ENCODE measurements around the gene IL12B.
"Not testable (repeated sequence)": the region's sequence is repeated elsewhere in the genome, so short reads cannot be mapped to it uniquely, and the experiment has no call there.

Gene IL12B

DNA sequence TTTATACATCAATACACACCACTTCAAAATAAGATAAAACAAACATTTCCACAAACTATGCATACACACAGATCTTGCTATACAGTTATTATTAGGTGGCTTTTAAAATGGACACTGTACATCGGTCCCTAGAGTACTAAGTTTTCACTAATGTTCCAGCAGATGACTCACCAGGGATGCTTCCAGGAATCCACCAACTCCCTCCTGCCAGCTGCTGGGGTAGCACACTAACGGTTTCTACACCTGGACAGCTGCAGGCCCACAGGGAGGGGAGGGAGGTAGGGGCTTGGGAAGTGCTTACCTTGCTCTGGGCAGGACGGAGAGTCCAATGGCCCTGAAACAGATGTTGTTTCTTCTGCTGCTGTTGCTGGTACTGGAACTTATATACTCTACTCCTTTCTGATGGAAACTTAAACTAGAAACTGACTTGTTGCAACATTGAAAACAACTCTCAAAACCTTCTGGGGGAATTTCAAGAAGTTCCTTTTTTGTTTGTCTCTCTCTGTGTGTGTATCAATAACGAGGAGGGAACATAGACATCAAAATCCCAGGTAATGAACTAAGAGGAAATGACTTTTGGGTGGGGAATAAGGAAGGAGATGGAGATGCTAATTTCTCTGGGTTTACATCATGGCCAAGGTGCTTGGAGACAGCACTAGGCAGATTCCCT, at the start of gene IL12B:
Gene IL12B (minus strand): TSS at position 357 of the 670 bp plus-strand sequence. CDS start 3,705 bp downstream, outside the sequence.
- no peak for DNase-seq

DNA sequence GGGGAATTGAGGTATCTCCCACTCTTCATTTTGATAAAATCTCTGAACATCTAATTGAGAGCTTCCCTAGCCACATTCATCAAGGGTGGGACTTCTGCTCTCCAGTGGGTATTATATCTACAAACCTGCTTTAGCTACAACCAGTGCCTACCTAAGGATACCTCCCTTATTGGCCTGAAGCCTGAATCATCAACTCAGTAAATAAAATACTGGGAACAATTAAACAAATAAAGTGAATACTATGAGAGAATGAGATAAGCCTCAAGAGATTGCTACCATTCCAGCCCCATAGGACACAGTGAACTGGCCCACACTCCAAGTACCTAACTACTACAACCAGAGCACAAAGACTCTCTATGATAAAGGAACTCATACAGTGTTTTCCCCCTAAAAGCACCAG, 47.4 kb upstream of the IL12B start:
- no peak for DNase-seq

DNA sequence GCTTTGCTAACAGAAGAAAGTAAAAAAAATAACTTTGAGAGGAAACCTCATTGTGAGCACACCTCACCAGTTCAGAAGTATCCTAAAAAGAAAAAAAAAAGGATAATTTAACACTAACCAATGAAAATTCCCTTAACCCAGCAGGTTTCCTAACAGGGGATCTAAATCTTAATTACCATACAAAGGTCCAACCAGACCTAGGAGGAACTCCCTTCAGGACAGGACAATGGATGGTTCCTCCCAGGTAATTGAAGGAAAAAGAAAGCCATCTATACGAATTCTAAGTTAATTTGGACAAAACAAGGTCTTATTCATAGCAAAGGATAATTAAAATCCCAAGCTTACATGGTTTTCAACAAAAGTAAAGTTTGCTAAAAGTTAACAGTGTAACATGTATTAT, 37.6 kb upstream of the IL12B start:
- DNase-seq, result not testable (repeated sequence)

DNA sequence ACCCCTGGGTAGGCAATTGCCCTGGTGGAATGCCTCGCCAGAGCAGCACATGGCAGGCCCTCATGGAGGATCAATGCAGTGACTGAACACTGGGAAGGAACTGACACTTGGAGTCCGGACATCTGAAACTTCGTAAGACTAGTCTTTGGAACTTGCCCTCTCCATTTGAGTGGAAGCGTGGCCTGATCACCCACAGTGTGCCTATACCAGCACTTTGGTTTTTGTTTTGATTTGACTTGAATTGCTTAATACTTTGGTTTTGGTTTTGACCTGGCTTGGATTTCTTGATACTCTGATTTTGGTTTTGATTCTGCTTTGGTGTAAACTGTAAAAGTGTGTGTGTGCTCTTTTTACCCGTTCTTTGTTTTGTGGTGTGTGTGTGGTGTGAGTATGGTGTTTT, 36.5 kb upstream of the IL12B start:
- not testable (repeated sequence) for DNase-seq

DNA sequence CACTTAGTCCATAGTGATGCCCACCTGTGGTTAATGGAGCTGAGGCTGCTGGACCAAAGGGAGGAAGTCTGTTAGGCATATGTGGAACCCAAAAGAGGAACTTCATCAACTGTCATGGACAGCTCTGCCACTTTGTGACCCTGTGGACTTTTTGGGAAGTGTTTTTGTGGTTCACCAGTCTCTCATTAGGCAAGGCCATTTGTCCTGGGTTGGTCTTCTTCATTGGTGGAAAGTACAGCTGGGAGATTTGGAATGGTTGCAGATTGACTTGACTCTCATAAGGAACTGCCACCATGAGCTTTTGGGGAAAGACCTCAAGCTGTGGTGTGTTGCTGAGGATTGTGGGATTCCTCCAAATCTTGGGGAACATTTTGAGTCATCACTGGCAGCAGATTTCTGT, 31.9 kb upstream of the IL12B start:
- DNase-seq, result no peak

DNA sequence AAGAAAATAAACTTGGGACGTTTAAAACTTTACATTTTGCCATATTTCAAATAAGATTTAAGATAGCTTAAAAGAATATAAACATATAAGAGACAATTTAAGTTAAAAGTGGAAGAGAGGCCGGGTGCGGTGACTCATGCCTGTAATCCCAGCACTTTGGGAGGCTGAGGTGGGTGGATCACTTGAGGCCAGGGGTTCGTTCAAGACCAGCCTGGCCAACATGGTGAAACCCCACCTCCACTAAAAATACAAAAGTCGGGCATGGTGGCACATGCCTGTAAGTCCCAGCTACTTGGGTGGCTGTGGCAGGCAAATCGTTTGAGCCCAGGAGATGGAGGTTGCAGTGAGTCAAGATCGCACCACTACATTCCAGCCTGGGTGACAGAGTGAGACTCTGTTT, 29.6 kb upstream of the IL12B start:
- DNase-seq, result not testable (repeated sequence)

DNA sequence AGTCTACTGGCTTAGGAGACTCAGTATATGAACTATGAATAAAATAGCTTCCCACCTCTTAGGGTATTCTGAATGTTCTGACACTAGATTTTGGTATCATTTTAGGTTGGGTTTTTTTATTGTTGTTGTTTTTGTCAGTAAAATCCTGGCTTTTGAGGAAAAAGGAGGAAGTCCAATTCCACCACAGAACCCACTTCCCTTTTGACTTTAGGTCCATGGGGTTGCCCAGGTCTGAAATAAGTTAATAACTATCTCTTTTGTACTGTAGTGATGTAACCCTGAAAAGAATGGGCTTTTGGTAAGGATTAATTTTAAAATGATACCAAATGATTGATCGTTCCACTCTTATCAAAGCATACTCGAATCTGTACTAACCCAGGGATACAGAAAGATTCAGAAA, 29.1 kb upstream of the IL12B start:
- no peak for DNase-seq

DNA sequence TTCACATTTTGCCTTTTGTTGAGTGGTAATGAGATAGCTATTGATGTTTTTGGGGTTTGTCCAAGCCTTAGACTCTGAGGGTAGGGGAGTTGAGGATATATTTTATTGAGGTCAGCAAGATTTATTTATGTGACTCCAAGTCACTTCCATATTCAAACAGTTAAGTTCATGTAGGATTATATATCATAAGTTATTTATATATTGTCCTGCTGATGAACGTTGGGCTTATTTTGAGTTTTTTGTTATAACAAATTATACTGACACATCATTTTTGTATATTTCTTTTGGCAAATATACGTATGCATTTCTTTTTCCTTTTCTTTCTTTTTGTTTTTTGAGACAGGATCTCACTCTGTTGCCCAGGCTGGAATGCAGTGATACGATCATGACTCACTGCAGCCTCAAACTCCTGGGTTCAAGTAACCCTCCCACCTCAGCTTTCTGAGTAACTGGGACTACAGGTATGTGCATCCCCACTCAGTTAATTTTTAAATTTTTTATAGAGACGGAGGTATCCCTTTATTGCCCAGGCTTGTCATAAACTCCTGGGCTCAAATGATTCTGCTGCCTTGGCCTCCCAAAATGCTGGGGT, 23.5 kb upstream of the IL12B start:
- DNase-seq, result no peak

DNA sequence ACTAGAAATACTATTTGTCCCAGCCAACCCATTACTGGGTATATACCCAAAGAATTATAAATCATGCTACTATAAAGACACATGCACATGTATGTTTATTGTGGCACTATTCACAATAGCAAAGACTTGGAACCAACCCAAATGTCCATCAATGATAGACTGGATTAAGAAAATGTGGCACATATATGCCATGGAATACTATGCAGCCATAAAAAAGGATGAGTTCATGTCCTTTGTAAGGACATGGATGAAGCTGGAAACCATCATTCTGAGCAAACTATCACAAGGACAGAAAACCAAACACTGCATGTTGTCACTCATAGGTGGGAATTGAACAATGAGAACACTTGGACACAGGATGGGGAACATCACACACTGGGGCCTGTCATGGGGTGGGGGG, 20.4 kb upstream of the IL12B start:
- not testable (repeated sequence) for DNase-seq

DNA sequence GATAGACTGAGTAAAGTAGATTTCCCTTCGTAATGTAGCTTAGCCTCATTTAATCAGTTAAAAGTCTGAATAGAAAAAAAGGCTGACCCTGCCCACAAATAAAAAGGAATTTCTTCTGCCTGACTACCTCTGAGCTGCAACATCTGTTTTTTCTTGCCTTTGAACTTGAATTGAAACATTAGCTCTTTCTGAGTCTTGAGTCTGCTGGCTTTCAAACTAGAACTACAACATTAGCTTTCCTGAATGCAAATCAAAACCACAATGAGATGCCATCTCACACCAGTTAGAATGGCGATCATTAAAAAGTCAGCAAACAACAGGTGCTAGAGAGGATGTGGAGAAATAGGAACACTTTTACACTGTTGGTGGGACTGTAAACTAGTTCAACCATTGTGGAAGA, 19.9 kb upstream of the IL12B start:
- not testable (repeated sequence) for DNase-seq

DNA sequence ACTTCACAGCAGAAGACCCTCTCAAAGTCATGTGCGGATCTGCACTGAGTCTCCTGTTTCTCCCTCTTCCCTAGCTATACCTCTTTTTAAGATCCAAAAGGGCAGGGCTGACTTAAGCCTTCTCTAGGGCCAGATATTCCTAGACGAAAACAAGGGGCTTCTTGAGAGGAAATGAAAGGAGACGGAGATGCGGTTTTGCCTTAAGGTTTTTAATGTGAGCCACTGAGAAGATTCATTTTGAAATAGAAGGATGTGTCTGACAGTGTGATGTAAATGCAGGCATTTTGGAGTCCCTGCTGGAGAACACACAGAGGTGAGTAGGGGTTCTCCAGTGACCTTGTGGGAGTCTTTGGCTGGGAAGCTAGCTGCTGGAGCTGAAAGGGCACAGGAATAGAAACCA, 15.6 kb upstream of the IL12B start:
- no peak for DNase-seq

DNA sequence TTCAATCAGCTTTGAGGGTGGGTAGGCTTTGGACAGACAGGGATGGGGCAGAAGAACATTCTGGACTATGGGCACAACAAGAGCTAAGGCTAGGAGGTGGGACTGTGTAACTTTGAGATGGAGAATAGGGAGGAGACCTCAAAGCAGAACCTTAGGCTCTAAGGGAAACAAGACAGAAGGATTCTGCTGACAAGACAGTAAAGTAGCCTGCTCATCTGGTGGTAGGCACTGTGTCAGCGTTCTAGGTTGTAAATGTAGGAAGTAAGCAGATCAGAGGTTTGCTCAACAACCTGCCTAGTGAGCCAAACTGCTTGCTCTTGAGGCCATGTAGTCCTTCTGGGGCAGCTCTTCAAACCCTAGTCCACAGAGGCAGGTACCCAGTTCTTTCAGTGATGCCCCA, 15.0 kb upstream of the IL12B start:
- no peak for DNase-seq

DNA sequence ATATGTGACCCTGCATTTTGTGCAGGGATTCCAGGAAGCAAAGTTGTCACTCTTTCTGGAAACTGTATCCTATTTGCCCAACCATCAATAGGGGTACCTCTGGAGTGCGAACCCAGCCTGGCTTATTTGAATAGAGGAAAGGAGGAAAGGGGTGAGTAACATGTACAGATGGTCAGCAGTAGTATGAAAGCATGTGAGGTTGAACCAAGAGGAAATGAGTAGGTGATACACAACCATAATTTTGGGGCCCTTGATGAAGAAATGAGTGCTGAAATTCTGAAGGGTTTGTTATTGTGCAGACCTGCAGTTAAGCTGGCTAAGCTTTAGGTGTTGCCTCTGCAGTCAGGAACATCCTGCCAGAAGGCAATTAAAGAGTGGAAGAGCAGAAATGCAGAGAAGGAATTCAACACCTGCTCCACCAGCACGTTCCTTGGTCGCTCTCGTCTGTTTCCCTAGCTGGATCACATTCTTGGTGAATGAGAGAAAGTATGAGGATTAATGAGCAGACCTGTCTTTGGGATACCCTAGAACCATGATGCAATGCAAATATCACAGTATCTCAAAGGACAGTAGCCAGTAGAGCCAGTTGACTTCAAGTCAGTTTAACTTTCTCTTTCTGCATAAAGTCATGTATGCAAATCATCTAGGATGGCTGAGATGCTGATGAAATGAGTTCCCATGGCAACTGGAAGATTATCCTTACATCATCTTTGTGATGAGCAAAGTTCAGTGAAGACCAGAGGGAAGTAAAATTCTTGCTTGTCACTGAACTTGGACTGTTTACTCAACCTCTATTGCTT, 13.2 kb upstream of the IL12B start:
- DNase-seq, result no peak

DNA sequence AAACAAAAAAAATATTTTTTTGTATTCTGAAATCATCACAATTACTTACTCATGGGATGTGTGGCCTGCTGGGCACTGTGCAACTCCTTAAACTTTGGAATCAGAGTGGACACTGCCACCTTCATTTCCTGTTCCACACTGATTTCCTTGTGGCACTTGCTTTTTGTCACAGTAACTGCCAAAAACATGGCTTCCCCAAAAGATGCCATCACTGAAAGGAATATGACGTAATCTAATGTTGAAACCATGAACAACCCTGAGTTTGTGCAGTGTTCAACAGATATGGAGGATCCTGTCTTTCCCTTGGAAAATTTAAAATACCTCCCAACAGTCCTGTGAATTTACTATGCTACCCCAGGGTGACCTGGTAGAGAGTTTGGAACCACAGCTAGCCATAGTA, 12.6 kb upstream of the IL12B start:
- no peak for DNase-seq

DNA sequence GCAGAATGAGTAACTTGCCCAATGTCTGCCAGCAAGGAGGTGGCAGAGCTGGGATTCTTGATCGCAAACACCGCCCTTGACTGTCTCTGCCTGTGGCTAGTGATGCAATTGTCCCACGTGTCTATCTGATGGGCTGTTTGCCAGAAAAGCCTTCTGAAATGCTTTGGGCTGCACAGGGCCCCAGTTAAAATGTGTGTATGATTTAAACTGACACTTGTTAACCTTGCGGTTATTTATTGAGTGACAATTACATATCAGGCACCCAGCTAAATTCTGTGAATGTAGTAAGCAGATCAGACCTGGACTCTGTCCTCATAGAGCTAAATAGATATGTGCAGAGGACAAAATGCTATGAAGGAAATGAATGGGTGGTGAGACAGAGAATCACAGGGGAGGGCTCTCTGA, 11.6 kb upstream of the IL12B start:
- peak in 1 of 2 experiments; percentile 59 for DNase-seq

DNA sequence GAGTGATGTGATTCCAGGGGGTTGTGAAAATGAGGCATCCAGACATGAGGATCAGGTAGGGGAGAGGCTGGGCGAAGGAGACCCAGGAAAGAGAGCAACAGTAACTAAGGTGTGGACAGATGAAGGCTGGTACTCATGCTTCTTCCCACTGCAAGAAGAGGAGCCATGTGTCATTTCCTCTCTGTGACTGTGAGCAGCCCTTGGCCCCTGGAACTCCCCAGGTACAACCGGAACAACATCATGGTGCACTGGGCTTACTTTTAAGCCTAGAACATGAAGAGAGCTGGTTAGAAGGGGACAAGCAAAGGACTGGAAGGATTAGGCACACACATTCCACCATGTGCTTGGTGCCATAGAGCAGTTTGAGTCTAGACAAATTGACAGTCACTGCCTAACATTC, 10.9 kb upstream of the IL12B start:
- DNase-seq, result no peak

DNA sequence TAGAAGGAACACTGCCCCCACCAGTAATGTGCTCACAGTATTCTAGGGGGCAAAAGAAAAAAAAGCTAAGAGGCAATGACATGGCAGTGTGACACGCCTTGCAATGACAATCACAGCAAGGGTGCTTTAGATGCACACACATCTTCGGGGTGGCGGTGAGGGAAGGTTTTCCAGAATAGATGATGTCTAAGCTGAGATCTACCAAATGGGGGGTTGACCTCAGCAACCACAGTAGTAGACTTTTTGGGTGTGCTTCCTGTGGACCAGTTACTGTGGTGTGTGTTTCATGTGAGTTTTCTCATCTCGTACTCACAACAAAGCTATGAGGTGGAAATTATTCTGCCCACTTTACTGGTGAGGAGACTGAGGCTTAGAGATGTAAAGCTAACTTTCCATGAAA, 10.2 kb upstream of the IL12B start:
- DNase-seq, result no peak

DNA sequence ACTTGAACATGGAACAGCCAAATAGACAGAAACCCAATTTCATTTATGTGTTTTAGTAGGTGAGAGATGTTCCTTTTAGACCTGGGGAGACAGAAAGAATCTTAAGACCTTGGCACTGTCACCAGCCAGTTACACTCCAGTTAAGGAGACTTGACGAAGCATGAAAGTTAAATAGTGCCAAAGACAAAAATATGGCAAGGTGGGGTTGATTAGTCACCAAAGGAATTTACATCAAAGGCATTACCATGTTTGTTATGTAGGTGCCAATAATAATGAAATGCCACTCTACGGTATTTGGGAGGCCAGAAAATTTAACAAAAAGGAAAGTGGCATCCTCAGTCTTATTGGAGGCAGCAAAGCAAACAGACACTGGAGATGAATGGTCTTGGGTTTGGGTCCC, 9.2 kb upstream of the IL12B start:
- no peak for DNase-seq

DNA sequence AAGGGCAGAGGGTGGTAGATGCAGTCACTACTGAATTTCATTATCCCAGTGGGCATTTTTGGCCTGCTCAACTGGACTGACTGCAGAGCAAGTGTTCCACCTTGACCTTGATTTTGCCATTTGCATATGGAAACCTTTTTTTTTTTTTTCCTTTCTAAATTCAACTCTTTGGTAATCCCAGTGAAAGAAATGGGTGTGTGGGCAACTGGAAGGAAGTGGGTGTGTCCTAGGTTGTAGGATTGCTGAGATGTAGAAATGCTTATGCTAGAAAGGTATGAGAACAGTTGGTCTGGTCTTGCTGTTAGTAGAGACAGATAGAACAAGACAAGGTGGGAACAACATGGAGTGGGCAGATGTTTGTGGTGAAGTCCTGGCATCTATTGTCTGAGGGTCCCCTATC, 7.8 kb upstream of the IL12B start:
- no peak for DNase-seq

DNA sequence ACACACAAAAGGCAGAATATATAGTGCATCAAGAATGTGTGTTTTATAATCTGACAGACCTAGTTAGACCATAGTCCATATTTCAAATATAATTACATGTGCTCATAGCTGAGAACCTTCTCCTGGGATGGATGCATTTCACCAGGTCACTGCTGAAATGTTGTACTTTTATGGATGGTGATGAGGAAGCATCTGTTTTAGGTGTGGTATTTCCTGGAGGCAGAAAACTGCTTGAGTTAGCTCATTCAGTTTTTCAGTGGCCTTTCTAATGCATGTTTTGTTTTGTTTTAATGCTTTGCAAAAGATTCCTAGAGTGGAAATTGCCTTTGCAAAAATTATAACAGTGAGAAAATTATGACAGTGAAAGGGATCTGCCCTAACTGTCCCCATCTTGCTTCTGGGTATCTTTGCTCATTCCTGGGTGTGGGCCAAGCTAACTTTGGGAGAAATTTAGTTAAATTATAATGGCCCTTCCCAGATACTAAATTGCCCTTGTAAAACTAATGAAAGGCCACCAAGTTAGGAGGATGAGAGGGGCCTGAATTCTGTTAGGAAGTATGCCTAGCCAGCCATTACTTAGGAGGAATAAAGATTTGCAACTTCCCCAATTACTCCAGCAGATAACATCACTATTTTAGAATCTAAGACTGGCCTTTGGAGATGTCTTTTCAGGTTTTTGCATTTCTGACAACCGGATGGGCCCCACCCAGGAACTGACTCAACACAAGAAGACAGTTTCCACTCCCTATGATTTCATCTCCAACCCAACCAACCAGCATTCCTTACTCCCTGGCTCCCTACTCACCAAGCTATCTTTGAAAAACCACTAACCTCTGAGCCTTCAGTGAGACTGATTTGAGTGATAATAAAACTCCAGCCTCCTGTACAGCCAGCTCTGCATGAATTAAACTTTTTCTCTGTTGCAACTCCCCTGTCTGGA, 7.0 kb upstream of the IL12B start:
- peak in 1 of 2 experiments; percentile 56 for DNase-seq

DNA sequence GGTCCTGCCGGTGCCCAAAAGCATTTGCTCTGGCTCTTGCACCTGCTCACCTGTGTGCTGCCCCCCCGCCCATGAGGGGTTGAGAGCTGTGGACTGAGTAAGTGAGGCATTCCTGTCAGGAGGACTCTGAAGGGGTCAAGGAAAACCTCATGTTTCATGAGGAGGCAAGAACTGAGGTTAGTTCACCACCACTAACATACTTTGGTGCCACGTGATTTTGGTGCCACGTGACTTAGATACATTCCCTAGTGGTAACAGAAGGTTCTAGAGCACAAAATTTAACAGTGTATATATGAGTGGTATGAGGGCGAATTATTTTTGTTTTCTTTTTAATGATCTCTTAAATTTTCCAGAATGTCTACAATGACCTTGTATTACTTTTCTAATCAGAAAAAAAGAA, 6.3 kb upstream of the IL12B start:
- DNase-seq, result no peak

DNA sequence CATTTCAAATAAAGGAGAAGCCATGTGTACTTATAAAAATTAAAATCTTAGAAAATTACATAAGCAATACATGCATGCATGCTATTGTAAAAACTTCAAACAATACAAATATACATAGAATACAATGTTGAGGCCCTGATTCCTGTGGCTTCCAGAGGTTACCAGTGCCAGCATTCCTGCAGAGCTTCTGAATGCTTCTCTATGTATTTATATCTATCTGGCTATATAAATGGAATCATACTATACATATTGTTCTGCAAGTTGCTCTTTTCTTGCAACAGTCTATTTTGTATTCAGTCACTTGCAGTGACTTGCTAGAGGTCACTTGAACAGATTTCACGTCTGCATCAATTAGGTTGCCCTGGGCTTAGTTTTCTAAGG, 3.2 kb upstream of the IL12B start:
- DNase-seq, result no peak
